NB4 (cell line): ENCODE data around the gene BLOC1S6.

Experiments used
- CTCF ChIP-seq: IDR thresholded peaks from one replicate; pipeline ENCODE4 v1.5.1; 2012; ENCODE audit warnings: low read depth, low read length
- MAX ChIP-seq: IDR thresholded peaks from 2 replicates; pipeline ENCODE4 v1.6.1; 2011; ENCODE audit warnings: low read depth, low read length
- MYC ChIP-seq: IDR thresholded peaks from 2 replicates; pipeline ENCODE4 v1.6.1; 2011; ENCODE audit warnings: low read depth, low read length
- POLR2A ChIP-seq: IDR thresholded peaks from 2 replicates; pipeline ENCODE4 v1.6.1; 2011; ENCODE audit warnings: mild to moderate bottlenecking; ENCODE audit not compliant: insufficient read length; ENCODE audit errors: extremely low read depth

DNA sequence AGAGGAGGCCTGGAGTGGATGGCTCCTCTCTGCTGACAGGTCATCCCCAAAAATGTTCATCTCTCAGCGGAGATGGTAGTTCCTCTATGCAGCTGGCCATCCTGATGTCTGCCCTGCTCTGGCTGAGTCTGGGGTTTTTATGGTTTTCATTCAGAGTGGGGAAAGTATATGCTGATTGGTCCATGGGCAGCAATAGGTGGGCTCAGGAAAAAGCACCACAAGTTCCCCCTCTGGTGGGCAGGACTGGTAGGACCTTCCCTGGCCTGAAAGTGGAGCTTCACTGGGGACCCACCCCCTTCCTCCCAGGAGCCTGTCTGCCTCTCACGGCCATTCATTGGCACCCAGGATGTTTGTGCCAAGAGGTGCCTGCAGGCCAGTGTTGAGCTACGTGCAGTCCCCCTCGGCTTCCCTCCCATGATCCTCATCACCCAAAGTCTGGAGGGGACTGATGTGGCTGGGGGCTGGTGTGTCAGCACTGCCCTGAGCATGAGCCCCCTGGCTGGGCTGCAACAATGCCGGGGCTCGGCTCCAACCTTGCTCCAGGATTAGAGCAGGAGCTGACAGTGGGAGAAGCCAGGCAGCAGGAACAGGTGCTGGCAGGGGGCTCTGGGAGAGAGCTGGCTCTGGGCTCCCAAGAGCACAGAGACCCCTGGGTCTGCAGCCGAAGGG is 13.1 kb upstream of the BLOC1S6 start:
- TF ChIP-seq MYC (no peak), CTCF (no peak), MAX (no peak), POLR2A (no peak)
